Measurements from ENCODE around the gene EPN2. TPM values are rescaled to one million over a fixed set of nuclear protein-coding genes. Genes with fewer than 3 reads are reported as not detected.

The EPN2 gene
- total and polyA plus RNA-seq, 10 of the 15 experiments (the other 5 are each of a cell fraction or from before 2014, with no cell fraction given), result 0.26 to 8.4 (median 4.7) TPM

DNA sequence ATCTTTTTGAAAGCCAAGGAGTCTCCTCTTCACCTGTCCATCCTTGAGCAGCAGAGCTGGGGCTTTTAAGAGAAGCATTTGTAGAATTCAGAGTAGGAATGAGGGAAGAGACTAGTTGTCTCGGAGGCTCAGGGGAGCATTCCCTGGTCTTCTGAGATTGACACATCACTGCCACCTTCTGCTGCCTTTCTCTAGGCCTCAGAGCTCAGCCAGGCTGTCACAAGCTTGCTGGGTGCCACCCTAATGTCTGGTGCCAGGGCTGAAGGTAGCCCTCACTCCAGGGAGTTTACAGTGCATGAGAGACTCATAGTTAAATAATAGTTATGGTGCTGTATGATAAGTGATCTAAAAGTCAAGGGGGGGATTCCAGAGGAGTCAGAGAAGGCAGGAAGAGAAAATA lies 85.7 kb downstream of the EPN2 start:
- Histone ChIP-seq H3K79me2 (ENCODE audit: control insufficient read depth, insufficient read depth, low read length) (no peaks in the 10 kb centered on the region), H3K9me3 (replicated peaks; ENCODE audit: control insufficient read depth, insufficient read depth, low read length) (no peaks in the 10 kb centered on the region), H3K27ac (ENCODE audit: control insufficient read depth, insufficient read depth) (no peak overlapping the region), H3K27me3 (replicated peaks in 1 of 2; ENCODE audit: control insufficient read depth in 2 of 2, insufficient read depth in 2 of 2, low read length in 1 of 2) (no peaks in the 10 kb centered on the region), H3K4me3 (no peak overlapping the region), H3K9ac (ENCODE audit: control insufficient read depth, insufficient read depth, low read length) (no peak overlapping the region), H3K4me1 (ENCODE audit: control insufficient read depth, insufficient read depth, low read length) (no peaks in the 10 kb centered on the region), H3K36me3 (ENCODE audit: control insufficient read depth in 2 of 2, insufficient read depth in 2 of 2, low read length in 1 of 2) (no peaks in the 10 kb centered on the region), H3K4me2 (ENCODE audit: control insufficient read depth, insufficient read depth) (no peak overlapping the region), H2AFZ (ENCODE audit: control insufficient read depth, low read depth, low read length) (no peak overlapping the region), H4K20me1 (ENCODE audit: control insufficient read depth, insufficient read depth) (no peaks in the 10 kb centered on the region)
- TF ChIP-seq, protein P1, sequence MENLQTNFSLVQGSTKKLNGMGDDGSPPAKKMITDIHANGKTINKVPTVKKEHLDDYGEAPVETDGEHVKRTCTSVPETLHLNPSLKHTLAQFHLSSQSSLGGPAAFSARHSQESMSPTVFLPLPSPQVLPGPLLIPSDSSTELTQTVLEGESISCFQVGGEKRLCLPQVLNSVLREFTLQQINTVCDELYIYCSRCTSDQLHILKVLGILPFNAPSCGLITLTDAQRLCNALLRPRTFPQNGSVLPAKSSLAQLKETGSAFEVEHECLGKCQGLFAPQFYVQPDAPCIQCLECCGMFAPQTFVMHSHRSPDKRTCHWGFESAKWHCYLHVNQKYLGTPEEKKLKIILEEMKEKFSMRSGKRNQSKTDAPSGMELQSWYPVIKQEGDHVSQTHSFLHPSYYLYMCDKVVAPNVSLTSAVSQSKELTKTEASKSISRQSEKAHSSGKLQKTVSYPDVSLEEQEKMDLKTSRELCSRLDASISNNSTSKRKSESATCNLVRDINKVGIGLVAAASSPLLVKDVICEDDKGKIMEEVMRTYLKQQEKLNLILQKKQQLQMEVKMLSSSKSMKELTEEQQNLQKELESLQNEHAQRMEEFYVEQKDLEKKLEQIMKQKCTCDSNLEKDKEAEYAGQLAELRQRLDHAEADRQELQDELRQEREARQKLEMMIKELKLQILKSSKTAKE (IDR thresholded peaks at IDR 0.05; ENCODE audit: low read depth, poor library complexity, severe bottlenecking), result no peak
- no peak for TF ChIP-seq CBX5 (IDR thresholded peaks at IDR 0.05; ENCODE audit: low read depth)
- no peak for TF ChIP-seq SMAD5 (IDR thresholded peaks at IDR 0.05; ENCODE audit: low read depth)
- TF ChIP-seq KDM1A (IDR thresholded peaks at IDR 0.05; ENCODE audit: borderline replicate concordance), result no peak
- no peak for TF ChIP-seq ETV6 (conservative IDR thresholded peaks at IDR 0.05 in 1 of 2, IDR thresholded peaks at IDR 0.05 in 1 of 2; ENCODE audit: borderline replicate concordance in 1 of 2, low read depth in 1 of 2)
- no peak for TF ChIP-seq LARP7 (IDR thresholded peaks at IDR 0.05)
- TF ChIP-seq MYB (IDR thresholded peaks at IDR 0.05; ENCODE audit: borderline replicate concordance, low read depth, low read length), result no peak
- no peak for TF ChIP-seq TAF1 (IDR thresholded peaks at IDR 0.05; ENCODE audit: borderline replicate concordance, low read depth, low read length)
- TF ChIP-seq, protein P2, sequence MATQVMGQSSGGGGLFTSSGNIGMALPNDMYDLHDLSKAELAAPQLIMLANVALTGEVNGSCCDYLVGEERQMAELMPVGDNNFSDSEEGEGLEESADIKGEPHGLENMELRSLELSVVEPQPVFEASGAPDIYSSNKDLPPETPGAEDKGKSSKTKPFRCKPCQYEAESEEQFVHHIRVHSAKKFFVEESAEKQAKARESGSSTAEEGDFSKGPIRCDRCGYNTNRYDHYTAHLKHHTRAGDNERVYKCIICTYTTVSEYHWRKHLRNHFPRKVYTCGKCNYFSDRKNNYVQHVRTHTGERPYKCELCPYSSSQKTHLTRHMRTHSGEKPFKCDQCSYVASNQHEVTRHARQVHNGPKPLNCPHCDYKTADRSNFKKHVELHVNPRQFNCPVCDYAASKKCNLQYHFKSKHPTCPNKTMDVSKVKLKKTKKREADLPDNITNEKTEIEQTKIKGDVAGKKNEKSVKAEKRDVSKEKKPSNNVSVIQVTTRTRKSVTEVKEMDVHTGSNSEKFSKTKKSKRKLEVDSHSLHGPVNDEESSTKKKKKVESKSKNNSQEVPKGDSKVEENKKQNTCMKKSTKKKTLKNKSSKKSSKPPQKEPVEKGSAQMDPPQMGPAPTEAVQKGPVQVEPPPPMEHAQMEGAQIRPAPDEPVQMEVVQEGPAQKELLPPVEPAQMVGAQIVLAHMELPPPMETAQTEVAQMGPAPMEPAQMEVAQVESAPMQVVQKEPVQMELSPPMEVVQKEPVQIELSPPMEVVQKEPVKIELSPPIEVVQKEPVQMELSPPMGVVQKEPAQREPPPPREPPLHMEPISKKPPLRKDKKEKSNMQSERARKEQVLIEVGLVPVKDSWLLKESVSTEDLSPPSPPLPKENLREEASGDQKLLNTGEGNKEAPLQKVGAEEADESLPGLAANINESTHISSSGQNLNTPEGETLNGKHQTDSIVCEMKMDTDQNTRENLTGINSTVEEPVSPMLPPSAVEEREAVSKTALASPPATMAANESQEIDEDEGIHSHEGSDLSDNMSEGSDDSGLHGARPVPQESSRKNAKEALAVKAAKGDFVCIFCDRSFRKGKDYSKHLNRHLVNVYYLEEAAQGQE (IDR thresholded peaks at IDR 0.05; ENCODE audit: low read depth, low read length), result no peak
- TF ChIP-seq MEF2B (IDR thresholded peaks at IDR 0.05; ENCODE audit: partially characterized antibody, poor library complexity, severe bottlenecking), result no peak
- TF ChIP-seq SIX5 (IDR thresholded peaks at IDR 0.05; ENCODE audit: low read depth, low read length, severe bottlenecking), result no peak
- TF ChIP-seq EED (IDR thresholded peaks at IDR 0.05; ENCODE audit: low read depth), result no peak
- no peak for TF ChIP-seq IRF4 (IDR thresholded peaks at IDR 0.05; ENCODE audit: low read depth, low read length)
- DNase-seq (ENCODE audit: low read depth, low spot score) (no peak), FAIRE-seq (peak; percentile 18), ATAC-seq (no peak)
- BruUV-seq (replicated peaks), result no TSS peak
- WGBS (ENCODE audit: insufficient coverage, insufficient replicate concordance, low lambda C conversion rate, missing lambda C conversion rate), result 0% methylated on average over 1 of the region's 1 CpG
- RAD21 ChIA-PET (ENCODE audit: unreplicated experiment), result interaction anchor here (1.1 kb wide), 1 partner anchor 17 kb away, joined by 4 read pairs; no protein-coding TSS in a partner anchor
- SMC1A ChIA-PET (ENCODE audit: uncharacterized antibody, unreplicated experiment), result interaction anchor here (1.2 to 1.6 kb wide), 3 partner anchors 15 to 40 kb away, joined by 3 to 4 read pairs (median 3); partner anchors contain the start of gene B9D1
- CTCF ChIA-PET, result interaction anchor here (0.6 to 5.3 kb wide), 7 partner anchors 9 to 180 kb away, joined by 3 to 20 read pairs (median 3); partner anchors contain the start of gene B9D1
- POLR2A ChIA-PET, result interaction anchor here (1.0 kb wide), 1 partner anchor 16 kb away, joined by 6 read pairs; no protein-coding TSS in a partner anchor
- in situ Hi-C loops (cut with MboI) (no loop called here), intact Hi-C loops (cut with micrococcal nuclease; ENCODE audit: unreplicated experiment) (no loop called here)

Data from GM12878 (cell line).